ENCODE measurements around the gene FBXO33. TPM values are rescaled to one million over a fixed set of nuclear protein-coding genes. Genes with fewer than 3 reads are reported as not detected.
A peak's percentile ranks its signal among the peaks of the same experiment; 100 is the strongest.

The FBXO33 gene
- total RNA-seq, 1 experiment from 2014 or later: 3.2 TPM

DNA sequence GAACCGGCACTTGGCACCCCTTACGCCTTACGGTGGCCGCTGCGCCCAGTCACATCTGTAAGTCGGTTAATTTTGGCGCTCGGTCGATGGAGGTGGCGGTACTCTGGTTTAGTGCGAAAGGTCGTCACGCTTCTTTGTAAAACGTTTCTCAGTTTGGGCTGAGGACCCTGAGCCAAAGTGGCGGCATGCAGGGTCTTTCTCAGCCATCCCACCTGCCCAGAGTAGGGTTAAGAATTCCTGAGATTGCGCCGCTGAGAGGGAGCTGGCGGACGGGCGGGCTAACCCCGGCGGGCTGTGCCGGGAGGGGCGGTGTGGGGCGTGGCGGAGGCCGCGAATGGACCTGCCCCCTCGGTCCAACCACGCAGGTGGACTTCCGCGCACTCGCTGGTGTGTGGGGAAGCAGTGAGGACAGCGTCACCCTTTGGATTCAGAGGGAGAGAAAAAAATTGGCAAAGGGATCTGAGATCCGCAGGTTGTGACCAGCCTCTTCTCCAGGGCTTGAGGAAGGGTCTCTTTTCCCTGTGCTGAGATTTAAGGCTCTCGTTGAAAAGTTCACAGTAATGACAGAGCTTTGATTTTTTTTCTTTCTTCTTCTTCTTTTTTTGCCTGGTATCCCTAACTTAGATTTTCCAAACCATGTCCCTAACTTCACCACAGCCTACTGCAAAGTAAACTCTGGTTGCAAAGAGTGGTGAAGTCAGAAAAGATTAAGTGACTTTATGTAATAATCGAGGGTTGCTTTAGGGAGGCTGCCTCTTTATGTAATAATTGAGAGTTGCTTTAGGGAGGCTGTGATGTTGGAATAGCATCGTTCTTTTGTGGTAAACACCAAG lies 602 bp upstream of the FBXO33 start:
- in situ Hi-C loops (cut with HindIII; ENCODE audit: low pct_unique_long_range_greater_than_20kb, low sequenced_read_pairs): no loop called here
- peak; percentile 93 for DNase-seq (ENCODE audit: low read depth)

DNA sequence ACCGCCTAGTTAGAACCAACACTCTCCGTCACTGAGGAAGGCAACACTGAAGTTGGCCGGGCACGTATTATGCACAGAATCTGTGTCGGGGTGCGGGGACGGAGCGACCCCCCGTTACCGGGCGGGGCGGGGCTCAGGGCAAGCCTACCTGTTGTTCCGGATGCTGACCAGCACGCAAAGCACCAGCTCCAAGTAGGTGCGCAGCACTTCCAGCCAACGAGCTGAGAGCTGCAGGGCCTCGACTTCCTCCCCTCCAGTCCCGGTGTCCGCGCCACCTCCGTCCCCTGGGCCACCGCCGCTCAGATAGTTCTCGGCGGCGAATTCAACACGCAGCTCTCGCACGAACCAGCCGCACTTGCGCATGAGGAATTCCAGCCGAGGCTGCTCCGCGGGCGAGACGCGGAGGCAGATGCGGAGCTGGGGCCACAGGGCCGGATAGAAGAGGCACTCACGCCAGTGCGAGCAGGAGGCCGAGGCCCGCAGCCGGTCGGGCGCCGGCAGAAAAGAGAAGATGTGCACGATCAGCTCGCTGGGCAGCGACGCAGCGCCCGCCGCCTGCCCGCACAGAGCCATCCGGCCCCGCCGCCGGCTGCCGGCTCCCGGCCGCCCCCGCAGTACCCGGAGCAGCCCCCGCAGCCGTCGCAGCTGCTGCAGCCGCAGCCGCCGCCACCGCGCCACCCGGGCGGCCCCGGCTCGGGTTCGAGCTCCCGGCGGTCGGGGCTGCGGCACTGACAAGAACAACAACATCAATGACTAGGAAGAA lies 636 bp downstream of the FBXO33 start:
- in situ Hi-C loops (cut with HindIII; ENCODE audit: low pct_unique_long_range_greater_than_20kb, low sequenced_read_pairs): no loop called here
- peak; percentile 47 for DNase-seq (ENCODE audit: low read depth)

DNA sequence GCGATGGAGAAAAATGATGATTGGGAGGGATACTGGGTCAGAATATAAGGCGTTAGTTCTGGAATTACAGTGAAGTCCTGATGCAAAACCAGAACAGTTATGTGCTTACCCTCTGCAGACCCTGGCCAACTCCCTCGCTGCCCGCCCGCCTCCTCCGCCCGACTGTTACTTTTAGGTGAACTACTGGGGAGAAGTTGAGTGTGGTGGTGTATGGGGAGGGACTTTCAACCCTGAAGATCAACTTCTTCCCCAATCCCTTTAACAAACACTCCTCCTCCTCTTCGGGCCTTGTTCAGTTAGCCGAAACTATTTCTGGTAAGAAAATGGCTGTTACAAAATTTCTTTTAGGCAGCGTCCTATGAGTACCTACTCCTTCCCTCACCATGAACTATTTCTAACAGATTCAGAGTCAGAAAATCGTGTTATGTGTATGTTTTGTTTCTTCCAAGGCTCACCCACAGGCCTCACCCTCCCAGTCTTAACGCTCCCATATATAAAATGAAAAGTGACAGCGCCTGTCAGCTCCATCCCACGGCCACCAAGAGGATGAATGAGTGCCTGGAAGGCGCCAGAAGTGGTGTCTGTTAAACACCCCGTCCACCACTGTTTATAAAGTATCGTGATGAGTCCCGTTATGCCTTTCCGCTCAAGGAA lies 1.3 kb downstream of the FBXO33 start:
- no peak for DNase-seq (ENCODE audit: low read depth)
- in situ Hi-C loops (cut with HindIII; ENCODE audit: low pct_unique_long_range_greater_than_20kb, low sequenced_read_pairs): no loop called here

DNA sequence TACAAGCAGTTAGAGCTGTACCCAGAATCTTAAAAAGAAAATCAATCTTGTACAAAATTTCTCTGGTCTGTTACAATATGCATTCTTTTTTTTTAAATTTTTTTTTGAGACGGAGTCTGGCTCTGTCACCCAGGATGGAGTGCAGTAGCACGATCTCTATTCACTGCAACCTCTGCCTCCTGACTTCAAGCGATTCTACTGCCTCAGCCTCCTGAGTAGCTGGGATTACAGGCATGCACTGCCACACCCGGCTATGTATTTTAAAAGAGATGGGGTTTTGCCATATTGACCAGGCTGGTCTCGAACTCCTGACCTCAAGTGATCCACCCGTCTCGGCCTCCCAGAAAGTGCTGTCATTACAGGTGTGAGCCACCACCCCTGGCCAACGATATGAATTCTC lies 4.1 kb downstream of the FBXO33 start:
- in situ Hi-C loops (cut with HindIII; ENCODE audit: low pct_unique_long_range_greater_than_20kb, low sequenced_read_pairs): no loop called here
- DNase-seq (ENCODE audit: low read depth): no peak

DNA sequence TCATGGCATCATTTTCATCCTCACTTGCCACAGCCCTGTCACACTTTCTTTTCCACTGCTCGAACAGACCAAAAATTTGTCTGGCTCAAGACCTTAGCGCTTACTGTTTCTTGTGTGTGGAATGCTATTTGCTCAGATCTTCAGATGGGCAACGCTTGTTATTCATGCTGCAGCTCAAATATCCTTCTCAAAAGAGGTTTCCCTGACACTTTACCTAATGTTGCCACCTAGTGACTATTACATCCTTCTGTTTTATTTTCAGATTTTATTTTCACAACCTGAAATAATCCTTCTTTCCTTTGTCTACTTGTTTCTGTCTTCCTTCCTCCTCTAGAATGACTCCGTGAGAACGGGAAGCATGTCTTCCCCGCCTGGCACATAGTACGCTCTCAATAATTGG lies 5.6 kb downstream of the FBXO33 start:
- in situ Hi-C loops (cut with HindIII; ENCODE audit: low pct_unique_long_range_greater_than_20kb, low sequenced_read_pairs): no loop called here
- DNase-seq (ENCODE audit: low read depth): peak; percentile 18

DNA sequence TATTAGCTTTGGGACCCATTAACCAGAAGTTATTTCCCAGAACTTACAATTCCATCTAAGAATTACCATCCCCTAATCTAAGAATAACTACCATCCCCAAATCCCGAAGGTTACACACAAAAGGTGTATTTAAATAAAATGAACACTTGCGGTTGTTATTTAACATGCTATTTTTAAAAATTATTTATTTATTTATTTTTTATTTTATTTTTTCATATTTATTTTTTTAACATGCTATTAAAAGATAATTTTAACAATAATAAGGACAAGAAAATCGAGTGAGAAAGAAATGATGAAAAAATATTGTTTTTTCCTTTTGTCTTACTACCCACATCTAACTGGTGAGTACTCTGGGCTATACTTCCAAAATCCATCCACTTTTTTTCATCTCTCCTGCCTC lies 6.3 kb downstream of the FBXO33 start:
- in situ Hi-C loops (cut with HindIII; ENCODE audit: low pct_unique_long_range_greater_than_20kb, low sequenced_read_pairs): no loop called here

DNA sequence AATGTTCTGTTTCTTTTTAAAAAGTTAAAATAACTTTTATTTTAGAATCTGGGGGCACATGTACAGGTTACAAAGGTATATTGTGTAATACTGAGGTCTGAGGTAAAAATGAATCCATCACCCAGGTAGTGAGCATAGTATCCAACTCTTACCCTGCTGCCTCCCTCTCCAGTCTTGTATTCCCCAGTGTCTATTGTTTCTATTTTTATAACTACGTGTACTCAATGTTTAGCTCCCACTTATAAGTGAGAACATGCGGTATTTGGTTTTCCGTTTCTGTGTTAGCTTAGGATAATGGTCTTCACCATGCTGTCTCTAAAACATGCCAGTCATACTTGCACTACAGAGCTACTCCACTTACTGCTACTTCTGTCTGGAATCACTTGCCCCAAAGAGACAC lies 8.4 kb downstream of the FBXO33 start:
- DNase-seq (ENCODE audit: low read depth): no peak
- in situ Hi-C loops (cut with HindIII; ENCODE audit: low pct_unique_long_range_greater_than_20kb, low sequenced_read_pairs): no loop called here

More for the DNA sequence above, 6.3 kb downstream of the FBXO33 start:
- DNase-seq (ENCODE audit: low read depth): no peak

DNA sequence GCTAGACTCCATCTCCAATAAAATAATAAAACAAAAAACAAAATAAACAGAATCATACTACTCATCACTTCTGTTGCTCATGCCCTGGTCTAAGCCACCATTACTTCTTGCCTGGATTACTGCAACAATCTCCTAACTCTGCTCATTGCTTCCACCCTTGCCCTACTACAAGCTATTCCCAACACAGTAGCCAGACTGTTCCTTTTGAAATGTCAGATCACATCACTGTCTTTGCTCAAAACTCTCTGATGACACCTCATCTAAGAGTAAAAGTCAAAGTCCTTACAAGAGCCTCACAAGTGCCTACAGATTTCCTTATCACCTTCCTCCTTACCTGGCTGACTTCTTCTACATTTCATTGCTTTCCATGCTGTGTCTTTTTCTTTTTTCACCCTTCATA lies 10.0 kb downstream of the FBXO33 start:
- in situ Hi-C loops (cut with HindIII; ENCODE audit: low pct_unique_long_range_greater_than_20kb, low sequenced_read_pairs): no loop called here
- no peak for DNase-seq (ENCODE audit: low read depth)

DNA sequence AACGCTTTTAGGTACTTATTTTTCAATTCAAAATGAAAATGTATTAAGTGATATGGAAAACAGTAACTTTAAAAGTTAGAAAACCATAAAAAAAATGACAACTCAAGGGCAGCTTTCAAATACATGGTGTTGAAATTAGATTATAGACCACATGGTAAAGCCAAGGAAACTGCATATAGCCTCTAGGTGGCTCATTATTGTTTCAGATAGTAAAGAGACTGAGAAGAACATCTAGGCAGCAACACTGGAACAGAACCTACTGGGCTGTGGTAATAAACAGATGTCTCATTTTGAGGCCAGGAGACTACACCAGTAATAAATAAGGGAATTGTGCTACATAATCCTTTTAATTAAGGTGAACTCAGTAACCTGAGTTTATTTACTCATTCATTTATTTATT lies 13.0 kb downstream of the FBXO33 start:
- no peak for DNase-seq (ENCODE audit: low read depth)
- in situ Hi-C loops (cut with HindIII; ENCODE audit: low pct_unique_long_range_greater_than_20kb, low sequenced_read_pairs): no loop called here

DNA sequence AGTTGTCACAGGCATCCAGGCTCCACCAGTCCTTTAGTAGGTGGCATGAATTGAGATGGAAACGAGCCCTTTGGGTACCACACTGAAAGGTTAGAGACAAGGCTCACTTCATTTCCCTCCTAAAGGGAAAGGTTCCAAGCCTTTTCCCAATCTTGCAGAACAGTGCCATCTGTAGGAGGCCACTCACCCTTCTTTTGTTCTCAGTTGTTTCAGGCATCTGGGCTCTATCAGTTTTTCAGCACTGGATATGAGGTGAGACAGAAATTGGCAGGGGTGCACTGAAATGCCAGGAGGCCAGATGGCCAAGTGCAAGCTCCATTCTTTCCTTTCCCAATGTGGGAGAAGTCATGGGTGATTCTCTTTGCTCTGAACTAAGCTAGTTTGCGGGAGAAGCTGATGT lies 15.2 kb downstream of the FBXO33 start:
- DNase-seq (ENCODE audit: low read depth): no peak
- in situ Hi-C loops (cut with HindIII; ENCODE audit: low pct_unique_long_range_greater_than_20kb, low sequenced_read_pairs): no loop called here

DNA sequence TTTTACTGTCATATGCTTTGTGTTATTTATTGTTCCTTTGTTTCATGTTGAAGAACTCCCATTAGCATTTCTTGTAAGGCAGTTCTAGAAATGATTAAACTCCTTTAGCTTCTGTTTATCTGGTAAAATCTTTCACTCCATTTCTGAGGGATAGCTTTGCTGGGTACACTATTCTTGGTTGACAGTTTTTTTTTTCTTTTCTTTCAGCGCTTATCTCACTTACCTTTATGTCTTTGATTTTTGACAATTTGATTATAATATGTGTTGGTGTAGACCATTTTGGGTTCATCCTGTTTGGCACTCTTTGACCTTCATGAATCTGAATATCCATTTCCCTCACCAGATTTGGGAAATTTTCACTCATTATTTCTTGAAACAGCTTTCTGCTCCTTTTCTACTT lies 16.2 kb downstream of the FBXO33 start:
- in situ Hi-C loops (cut with HindIII; ENCODE audit: low pct_unique_long_range_greater_than_20kb, low sequenced_read_pairs): no loop called here
- DNase-seq (ENCODE audit: low read depth): no peak

DNA sequence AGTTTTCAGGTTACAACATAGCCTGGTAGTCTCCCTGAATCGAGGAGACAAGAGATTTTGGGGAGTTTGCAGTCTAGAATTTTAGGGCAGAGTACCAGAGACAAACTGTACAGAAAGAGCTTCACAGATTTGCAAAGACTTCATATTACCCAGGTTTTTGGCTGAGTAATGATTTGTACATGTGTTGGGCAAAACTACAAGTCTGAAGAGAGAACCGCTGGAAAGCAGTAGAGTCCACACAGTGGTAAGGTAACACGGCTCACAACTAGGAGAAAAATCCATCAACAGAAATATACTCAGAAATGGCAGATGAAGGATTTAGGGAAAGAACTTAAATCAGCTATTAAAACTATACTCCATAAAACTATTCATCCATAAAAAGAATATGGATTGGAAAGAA lies 25.7 kb downstream of the FBXO33 start:
- in situ Hi-C loops (cut with HindIII; ENCODE audit: low pct_unique_long_range_greater_than_20kb, low sequenced_read_pairs): no loop called here

DNA sequence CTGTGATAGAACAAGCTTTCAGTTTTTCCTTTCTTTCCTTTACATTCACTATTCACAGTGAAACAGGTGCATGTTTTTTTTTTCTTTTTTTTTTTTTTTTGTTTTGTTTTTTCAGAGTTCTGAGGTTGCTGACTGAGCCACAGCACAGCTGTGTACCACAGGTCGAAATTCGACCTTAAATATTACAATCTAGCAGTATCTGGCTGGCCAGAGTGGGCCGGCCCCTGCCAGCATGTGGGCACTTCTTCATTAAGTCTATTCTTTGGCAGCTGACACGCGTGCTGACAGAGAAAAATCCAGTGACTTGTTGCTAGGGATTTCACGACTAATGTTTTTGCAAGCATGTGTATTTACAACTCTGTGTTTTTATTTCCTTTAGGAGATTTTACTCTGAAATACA lies 33.9 kb downstream of the FBXO33 start:
- DNase-seq (ENCODE audit: low read depth): no peak

More for the DNA sequence above, 25.7 kb downstream of the FBXO33 start:
- DNase-seq (ENCODE audit: low read depth): no peak

DNA sequence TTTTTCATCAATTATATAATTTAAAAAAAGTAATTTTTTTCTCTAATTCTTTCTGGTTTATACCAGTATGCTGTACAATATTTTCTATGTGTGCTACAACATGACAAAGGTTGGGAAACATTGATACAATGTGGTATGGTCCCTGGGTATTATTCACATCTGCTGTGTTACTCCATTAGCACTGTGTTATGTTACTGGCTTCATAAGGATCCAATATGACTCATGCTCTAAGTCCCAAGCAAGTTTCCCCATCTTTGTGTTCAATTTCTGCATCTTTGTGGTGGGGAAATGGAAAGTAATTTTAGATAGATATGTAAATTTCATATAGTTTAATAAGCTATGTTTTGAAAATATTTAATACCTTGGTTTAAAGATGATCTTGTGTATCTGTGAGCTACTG lies 35.8 kb downstream of the FBXO33 start:
- in situ Hi-C loops (cut with HindIII; ENCODE audit: low pct_unique_long_range_greater_than_20kb, low sequenced_read_pairs): no loop called here
- DNase-seq (ENCODE audit: low read depth): no peak

More for the DNA sequence above, 33.9 kb downstream of the FBXO33 start:
- in situ Hi-C loops (cut with HindIII; ENCODE audit: low pct_unique_long_range_greater_than_20kb, low sequenced_read_pairs): no loop called here

DNA sequence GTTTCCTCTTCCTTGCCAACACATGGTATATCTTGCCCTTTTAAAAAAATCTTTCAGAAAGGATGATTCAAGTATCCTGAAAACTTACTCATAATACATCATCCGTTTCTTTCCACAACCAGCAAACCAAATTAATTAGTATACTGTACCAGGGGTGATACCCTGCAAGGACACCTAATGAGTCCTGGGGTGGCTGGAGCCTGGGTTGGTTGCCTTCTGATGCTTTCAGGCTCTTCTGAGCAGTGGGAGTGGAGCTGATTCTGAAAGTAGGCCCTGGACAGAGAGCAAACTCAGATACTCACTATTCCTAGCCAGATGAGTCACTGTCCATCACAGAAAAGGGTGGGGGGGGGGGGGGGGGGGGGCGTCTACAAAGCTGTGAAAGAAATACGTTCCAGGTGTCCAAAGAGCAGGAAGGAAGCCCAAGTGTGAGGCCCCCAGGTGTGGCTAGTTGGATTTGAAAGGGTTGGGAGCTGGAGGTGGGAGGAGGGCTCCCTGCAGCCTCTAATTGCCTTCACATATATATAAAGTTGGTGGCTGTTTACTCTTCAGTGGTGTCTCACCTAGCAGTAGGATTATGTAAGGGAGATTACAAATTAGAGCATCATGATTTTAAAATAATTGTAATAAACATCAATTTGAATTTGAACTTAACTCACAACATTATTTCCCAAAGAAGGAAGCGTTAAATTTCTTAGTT lies 36.5 kb downstream of the FBXO33 start:
- in situ Hi-C loops (cut with HindIII; ENCODE audit: low pct_unique_long_range_greater_than_20kb, low sequenced_read_pairs): no loop called here
- DNase-seq (ENCODE audit: low read depth): no peak

DNA sequence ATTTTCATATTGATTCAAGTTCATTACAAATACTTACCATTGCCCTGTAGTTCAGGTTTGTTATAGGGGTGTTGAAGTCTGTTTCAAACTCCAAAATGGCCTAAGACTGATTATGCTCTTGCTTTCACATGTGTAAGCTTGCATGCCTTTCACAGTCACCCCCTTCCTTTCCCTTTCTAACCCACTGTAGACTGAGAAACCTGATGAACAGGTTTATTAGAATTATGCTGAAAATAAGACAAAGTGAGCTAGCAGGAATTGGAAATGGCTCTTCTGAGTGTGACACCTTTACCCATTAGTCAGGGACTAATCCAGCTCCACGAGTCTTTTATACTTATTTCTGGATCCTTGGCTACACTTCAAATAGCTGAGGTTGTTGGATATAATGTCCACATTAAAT lies 38.9 kb downstream of the FBXO33 start:
- DNase-seq (ENCODE audit: low read depth): no peak
- in situ Hi-C loops (cut with HindIII; ENCODE audit: low pct_unique_long_range_greater_than_20kb, low sequenced_read_pairs): no loop called here

DNA sequence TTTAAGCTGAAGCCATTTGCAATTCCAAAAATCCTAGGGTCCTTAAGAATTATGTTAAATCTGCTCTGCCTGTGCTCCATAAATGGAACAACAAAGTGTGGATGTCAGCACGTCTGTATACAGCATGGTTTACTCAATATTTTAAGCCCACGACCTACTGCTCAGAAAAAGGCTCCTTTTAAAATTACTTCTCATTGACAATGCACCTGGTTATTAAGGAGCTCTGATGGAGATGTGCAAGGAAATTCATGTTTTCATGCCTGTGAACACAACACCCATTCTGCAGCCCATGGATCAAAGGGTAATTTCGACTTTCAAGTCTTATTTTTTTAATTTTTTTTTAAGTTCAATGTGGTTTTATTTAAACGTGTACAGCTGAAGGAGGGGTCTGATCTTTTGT lies 48.1 kb downstream of the FBXO33 start:
- no peak for DNase-seq (ENCODE audit: low read depth)
- in situ Hi-C loops (cut with HindIII; ENCODE audit: low pct_unique_long_range_greater_than_20kb, low sequenced_read_pairs): no loop called here

DNA sequence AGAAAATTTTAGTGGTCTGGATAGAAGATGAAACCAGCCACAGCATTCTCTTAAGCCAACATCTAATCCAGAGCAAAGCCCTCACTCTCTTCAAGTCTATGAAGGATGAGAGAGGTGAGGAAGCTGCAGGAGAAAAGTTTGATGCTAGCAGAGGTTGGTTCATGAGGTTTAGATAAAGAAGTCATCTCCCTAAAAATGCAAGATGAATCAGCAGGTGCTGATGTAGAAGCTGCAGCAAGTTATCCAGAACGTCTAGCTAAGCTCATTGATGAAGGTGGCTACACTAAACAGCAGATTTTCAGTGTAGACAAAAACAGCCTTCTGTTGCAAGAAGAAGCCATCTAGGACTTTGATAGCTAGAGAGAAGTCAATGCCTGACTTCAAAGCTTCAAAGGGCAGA lies 48.5 kb downstream of the FBXO33 start:
- no peak for DNase-seq (ENCODE audit: low read depth)
- in situ Hi-C loops (cut with HindIII; ENCODE audit: low pct_unique_long_range_greater_than_20kb, low sequenced_read_pairs): no loop called here

Data from Caki2 (cell line).